ENCODE data around the gene CERS6.

DNA sequence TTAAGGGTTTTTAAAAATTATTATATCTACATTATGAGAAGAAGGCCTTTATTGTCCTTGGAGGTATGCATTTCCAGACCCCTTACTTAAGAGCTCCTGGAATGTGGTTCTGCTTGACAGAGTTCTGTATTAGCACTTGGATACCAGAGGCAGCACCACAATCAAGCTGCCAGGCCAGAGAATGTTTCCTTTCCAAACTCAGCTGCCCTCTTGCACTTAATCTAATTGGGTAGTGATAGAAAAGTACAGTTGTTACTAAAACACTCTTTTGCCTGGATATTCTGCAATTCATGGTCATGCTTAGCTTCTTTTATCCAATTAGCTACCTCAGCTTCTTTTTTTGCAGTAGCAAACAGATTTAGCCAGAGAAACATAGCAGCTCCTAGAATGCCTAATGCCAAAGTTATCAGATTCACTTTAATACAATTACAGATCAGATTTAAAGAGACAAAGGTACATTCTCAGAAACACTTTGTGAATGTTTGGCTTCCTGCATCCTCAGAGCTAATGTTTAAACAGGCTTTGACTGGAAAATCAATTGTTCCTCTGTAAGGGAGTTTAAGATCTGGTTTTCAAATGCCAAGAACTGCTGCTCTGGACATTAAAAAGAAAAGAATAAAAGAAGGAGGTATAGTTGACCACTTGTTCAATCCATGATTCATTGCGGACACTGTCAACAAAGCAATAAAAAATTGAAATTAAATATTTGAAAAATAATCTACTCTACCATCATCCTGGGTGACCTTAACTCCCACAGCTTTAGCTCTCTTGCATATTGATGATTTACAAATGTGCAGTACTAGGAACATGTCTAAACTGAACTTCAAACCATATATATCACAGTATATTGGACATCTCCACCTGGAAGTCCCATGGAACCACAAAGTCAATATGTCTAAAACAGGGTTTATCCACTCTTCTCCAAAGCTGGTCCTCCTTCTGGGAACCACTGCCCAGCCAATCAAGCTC lies 359.2 kb downstream of the CERS6 start:
- TF ChIP-seq, protein P1, sequence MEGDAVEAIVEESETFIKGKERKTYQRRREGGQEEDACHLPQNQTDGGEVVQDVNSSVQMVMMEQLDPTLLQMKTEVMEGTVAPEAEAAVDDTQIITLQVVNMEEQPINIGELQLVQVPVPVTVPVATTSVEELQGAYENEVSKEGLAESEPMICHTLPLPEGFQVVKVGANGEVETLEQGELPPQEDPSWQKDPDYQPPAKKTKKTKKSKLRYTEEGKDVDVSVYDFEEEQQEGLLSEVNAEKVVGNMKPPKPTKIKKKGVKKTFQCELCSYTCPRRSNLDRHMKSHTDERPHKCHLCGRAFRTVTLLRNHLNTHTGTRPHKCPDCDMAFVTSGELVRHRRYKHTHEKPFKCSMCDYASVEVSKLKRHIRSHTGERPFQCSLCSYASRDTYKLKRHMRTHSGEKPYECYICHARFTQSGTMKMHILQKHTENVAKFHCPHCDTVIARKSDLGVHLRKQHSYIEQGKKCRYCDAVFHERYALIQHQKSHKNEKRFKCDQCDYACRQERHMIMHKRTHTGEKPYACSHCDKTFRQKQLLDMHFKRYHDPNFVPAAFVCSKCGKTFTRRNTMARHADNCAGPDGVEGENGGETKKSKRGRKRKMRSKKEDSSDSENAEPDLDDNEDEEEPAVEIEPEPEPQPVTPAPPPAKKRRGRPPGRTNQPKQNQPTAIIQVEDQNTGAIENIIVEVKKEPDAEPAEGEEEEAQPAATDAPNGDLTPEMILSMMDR (IDR thresholded peaks at IDR 0.05 in 8 of 11, conservative IDR thresholded peaks at IDR 0.05 in 3 of 11), result no peak
- no peak for TF ChIP-seq POLR2A (IDR thresholded peaks at IDR 0.05)
- TF ChIP-seq POLR2AphosphoS5 (IDR thresholded peaks at IDR 0.05), result no peak

All from spleen (tissue), 7 donors.